NCI-H510A (cell line): ENCODE measurements around the gene NAA40.

Source experiments
- DNase-seq: peaks from one replicate; lab custom pipeline; 2025; lab: John Stamatoyannopoulos, UW

The NAA40 gene

DNA sequence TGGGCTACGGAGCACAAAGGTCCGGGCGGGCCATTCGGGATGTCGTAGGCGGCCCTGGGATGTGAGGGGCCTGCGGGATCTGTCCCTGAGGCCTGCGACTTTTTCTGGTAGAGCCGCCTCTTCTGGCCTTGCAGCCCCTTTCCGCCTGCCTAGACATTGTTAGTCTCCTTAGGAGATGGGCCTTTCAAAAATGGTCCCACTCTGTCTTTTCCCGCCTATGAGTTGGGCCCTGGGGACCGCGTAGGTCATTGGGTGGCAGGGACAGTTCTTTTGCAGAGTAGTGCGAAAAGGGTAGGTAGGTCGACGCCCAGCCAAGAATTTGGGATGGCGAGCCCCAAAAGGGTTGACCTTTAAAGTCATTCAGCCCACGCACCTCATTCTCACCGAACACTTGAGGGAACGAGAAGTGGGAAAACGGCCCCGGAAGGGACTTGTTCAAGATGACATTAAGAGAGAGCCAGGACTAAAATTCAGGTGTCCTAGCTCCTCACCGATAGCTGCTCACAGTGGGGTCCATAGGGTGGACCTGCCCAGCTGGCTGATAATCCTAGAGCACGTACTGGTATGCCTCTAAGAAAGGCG lies 48.2 kb downstream of the NAA40 start:
- no peak for DNase-seq

DNA sequence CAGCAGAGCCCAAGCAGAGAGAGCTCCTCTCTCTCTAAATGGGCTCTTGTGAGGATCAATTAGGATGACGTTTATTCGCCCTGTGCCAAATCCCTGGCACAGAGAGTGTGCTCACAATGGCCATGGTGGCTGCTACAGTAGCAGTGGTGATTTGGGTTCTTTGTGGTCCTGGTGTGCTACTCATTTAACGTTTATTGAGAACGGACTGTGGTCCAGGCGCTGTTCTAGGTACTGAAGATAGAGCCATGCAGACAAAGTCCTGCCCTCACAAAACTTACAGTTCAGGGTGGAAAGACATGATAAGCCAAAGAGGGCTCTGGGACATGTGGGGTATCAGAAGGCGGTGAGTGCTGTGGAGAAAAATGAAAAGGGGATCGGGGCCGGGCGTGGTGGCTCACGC lies 52.8 kb downstream of the NAA40 start:
- no peak for DNase-seq

DNA sequence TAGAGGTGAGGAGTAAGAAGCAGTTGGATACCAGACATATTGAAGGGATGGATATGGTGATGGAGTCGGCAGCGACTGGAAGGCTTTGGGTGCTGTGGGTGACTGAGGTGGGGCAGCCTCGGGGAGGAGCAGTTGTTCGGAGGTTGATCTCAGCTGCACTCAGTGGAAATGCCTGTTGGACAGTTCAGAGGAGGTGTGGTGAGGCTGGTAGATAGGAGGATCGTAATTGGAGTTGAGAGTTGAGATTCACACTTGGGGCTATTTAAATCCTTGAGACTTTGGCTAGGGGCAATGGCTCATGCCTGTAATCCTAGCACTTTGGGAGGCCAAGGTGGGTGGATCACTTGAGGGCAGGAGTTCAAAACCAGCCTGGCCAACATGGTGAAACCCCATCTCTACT lies 54.3 kb downstream of the NAA40 start:
- DNase-seq: no peak

DNA sequence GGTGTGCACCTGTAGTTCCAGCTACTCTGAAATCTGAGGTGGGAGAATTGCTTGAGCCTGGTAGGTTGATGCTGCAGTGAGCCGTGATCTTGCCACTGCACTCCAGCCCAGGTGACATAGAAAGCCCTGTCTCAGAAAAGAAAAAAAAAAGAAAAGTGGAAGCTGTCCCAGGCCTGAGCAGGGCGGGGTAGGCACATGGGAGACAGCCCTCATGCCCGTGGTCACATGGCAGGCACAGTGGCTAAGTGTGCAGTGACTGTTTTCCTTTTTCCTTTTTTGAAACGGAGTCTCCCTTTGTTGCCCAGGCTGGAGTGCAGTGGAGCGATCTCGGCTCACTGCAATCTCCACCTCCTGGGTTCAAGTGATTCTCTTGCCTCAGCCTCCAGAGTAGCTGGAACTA lies 55.2 kb downstream of the NAA40 start:
- DNase-seq: no peak

DNA sequence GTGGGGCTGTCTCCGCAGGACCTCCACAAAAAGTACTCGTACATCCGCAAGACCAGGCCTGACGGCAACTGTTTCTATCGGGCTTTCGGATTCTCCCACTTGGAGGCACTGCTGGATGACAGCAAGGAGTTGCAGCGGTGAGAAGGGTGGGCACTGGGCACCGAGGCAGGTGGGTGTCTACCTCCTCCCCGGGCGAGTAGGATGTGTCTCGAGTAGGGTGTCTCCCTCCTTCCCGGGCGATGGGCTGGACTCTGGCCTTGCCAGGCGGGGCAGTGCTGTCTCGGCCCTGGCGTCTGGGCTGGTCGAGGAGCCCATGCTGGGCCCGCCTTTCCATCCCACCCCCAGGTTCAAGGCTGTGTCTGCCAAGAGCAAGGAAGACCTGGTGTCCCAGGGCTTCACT lies 57.7 kb downstream of the NAA40 start:
- DNase-seq: no peak

DNA sequence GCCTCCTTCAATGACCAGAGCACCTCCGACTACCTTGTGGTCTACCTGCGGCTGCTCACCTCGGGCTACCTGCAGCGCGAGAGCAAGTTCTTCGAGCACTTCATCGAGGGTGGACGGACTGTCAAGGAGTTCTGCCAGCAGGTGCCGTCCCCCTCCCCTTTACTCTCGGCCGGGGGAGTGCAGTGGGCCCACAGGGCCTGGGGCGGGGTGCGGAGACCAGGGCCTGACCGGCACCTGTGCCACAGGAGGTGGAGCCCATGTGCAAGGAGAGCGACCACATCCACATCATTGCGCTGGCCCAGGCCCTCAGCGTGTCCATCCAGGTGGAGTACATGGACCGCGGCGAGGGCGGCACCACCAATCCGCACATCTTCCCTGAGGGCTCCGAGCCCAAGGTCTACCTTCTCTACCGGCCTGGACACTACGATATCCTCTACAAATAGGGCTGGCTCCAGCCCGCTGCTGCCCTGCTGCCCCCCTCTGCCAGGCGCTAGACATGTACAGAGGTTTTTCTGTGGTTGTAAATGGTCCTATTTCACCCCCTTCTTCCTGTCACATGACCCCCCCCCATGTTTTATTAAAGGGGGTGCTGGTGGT lies 58.4 kb downstream of the NAA40 start:
- DNase-seq: no peak

DNA sequence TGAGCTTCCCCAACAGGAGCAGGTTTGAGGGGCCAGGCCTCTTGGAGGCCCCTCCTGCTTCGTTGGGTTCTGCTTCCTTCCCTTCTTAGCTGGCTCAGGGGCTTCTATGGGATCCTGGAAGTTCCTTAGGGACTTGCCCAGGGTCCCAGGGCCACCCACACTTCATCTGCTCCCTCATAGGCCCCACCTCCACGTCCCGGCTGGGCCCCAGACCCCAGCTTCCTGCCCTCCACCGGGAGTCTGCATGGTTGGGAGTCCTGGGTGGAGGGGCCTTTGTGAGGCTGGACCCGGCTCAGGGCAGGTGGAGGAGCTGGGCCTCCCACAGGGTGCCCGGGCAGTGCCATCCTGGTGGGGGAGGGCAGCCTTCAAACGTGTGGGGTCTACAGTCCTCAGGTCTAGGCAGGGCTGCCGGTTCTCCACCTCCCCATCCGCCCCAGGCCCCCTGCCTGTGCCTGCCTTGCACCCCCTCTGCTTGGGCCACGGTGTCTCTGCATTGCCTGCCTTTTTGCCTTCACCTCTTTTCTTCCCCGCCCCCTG lies 59.1 kb downstream of the NAA40 start:
- DNase-seq: no peak

DNA sequence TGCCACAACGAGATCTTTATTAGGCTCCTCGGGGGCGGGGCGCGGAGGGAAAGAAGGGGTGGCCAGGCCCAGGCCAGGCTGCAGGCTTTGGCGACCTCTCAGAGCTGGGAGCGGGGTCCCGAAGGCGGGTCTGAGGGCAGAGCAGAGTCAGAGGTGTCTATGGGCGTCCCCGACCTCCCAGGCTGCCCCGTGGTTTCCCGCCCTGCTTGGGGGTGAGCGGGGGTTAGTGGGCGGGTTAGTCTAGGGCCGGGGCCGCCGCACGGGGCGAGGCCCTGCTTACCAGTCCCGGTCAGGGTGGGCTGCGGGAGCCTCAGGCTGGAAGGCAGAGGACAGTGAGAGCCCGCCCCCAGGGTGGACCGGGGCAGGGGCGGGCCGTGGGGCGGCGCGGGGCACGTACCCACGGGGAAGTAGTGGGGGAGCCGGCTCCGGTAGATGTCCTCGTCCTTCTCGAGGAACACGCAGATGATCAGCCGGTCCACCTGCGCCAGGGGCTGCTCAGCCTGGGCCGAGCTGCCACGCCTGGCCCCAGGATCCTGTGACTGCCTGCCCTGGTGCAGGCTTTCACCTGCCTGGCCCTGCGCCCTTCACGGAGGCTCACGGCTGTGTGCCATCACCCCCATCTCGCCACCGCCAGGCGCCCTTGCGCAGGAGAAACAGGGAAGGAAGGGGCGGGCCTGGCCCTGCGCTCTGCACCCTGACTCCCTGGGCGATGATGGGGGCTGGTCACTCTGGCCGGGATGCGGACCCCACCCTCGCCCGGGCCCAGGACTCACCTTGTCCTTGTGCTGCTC lies 60.0 kb downstream of the NAA40 start:
- DNase-seq: no peak

DNA sequence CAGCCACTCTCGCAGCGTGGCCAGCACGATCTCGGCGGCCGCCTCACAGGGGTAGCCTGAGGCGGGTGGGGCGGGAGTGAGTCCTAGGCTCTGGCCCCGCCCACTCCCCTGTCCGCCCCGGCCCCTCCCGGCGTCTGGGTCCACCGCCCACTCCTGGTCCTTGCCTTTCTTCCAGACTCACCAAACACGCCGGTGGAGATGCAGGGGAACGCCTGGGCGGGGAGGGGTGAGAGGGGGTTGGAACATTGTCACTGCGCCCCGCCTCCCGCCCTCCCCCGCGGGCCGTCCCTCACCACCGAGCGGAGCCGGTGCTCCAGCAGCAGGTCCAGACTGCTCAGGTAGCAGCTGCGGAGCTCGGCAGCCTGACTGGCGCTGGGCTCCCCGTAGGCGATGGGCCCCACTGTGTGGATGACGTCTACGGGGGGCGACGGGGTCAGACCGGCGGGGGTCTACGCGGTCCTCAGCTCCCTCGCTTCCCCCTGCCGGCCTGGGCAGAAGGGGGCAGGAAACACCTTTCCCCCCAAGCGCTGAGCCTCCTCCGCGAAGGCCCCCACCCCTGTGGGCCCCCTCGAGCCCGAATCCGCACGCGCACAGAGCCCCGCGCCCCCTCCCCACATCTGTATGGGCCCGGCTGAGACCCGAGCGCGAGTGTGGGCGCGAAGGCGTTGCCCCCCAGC lies 60.7 kb downstream of the NAA40 start:
- DNase-seq: no peak

DNA sequence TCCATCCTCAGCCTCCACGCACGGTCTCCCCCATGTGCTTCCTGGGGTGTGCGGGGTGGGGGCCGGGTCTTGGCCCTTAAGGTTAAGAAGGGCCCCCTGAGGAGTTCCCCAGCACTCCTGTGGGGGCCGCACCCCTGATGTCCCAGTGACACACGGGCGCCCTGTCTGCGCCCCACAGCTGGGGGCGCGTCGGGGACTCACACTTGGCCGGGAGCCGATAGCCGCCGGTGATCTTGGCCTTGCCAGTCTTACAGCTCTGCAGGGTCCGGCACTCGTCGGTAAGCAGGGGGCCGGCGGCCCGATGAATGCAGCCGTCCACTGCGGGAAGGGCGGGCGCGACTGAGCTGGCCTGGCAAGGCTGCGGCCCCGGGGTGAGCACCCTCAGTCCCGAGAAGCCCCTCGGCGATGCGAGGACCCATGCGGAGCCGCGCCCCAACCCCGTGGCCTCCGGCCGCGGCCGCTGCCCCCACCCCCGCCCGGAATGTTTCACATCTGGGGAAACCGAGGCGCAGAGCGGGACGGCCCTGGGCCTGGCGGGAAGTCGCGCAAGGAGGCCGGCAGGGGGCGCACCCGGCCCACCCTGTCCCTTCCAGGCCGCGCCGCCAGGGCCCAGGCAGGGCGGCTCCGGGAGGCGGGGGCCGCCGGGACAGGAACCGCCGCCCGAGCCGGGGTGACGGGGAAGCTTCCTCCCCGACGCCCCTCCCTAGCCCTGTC lies 61.4 kb downstream of the NAA40 start:
- no peak for DNase-seq

DNA sequence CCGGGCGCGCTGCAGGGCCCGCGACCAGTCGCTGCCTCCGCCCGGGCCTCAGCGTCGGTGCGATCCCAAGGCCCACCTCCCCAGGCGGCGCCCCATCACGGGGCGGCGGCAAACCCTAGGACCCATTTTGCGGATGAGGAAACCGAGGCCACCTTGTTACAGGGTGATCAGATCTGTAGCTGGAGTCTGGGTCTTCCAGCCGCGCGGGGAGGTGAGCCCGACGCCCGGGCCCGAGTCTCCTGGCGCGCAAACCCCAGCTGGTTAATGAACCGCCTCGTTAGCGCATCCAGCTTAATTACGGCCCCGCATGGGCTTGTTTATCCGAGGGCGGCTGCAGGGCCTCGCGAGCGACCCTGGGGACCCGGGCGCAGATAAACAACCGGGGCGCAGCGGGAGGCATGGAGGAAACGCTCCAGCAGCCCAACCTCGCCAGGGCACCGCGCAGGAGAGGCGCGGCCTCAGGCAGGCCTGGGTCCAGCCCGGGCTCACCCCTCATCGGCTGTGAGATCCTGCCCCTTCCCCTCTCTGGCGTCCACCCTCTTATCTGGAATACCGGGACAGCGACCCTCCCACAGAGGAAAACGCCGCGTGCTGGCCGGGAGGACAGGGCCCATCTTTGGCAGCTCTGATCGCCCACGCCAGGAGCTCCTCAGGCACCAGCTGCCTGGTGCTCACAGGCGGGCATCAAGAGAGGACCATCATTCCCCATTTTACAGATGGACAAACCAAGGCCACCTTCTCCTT lies 62.1 kb downstream of the NAA40 start:
- no peak for DNase-seq

DNA sequence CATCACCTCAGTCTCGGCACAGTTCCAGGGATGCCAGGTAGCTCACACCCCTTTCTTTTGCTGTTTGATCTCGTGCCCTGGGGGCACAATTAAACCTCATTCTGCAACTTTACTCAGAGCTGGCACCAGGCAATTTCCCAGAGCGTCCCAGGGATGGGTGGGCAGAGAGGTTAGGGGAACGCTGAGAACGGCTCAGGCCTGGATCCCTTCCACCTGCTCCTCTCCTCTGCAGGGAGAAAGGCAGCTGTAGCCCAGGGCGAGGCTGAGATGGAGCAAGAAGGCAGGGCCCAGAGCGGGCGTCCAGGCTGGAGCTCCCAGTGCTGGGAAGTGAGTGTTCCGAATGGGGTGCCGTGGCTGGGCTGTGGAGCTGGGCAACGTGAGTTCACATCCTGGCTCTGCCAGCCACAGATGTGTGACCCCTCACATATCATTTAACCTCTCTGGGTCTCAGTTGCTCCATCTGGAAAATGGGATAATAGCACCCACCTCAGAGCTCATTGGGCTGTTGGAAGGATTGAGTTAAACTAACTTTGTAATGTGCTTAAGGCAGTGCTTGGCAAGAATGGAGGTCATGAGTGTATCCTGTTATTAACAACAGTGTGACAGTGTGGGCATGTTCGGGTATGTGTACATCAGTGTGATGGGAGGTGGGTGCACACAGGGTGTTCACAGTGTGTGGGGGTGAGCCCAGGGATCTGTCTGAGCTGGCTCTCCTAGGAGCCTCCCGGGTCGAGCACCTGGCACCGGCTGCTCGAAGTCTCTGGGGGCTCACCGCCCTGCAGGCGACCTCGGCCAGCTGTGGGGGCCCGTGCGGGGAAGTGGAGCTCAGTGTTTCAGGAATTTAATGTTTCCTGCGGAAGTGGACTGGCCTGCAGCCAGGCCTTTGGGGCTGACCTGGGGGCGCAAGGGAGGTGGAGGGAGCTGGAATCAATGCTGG lies 63.0 kb downstream of the NAA40 start:
- no peak for DNase-seq

DNA sequence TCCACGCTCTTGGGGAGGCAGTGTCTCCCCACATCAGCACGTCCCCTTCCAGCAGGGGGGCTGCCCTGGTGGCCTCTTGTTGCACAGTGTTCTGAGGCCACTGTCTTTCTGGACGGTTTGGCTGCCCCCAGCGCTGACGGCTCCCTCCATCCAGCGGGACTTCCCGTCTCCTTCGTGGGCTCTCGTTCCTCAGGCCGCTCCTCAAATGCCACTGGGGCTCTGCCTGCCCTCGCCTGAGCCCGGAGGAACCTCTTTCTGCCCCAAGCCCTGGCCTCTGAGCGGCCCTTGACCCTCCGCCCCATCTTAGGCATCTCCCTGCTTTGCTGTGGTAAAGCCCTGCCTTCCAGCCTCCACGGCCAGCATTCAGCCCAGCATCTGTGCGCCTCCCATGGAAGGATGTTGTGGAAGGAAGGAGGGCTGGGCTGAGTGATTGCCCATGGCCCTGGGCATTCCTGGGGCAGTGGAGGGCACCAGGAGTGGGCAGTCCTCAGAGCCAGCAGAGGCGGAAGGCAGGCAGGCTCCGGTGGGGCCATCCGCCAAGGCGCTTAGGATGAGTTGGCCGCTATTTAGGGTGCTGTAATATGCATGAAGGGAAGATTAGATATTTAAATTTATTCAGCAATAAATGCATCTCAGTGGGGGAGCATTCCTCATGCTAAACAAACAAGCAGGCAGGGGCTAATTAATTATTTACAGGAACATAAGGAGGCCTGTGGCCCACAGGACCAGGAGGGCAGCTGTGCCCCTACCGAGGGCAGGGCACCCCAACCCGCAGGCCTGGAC lies 65.2 kb downstream of the NAA40 start:
- DNase-seq: no peak

DNA sequence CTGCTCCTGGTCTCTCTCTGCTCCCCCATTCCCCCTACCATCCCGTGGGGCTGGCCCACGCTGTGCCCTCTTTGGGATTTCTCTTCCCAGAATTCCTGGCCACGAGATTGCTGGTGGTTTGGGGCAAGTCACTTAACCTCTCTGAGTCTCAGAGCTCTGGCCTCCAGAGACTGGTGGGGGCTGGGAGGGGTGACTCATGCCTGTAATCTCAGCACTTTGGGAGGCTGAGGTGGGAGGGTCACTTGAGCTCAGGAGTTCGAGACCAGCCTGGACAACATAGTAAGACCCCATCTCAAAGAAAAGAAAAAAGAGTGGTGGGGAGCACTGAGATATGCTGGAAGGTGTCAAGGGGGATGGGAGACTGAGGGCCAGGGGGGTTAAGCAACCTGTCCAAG lies 65.8 kb downstream of the NAA40 start:
- no peak for DNase-seq

DNA sequence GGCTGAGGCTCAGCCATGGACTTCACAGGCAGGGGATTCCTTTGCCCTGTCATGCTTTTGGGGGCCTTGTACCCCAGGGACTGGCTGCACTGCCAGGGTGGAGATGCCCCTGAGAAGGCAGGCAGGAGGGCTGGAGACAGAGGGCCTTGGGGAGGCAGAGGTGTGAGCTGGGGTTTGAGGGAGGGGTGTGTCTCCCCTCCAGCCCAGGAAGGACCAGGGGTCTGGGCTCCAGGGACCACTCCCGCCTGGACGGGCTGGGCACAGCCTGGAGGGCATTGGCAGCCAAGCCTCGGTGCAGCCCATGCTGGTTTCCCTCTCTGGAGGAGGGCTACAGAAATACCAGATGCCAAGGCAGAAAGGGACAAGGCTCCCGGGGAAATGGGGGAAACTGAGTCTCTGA lies 66.9 kb downstream of the NAA40 start:
- DNase-seq: no peak

DNA sequence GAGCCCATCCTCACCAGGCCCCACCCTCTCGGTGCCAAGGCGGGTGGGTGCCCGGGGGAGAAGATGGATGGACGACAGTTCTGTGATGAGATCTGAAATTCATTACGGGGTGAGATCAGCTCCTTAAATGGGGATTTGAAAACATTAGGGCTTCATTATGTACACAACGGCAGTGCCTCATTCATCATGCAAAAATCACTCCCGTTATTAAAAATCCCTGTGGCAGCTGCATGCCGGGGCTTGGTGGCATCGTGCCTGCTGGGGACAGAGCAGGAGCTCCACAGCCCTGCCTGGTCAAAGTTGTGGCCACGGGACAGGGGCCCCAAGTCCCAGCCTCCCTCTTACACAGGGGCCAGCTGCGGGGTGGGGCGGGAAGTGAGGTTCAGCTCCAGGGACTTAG lies 67.6 kb downstream of the NAA40 start:
- DNase-seq: no peak
